ENCODE data around the gene FUT8.

FUT8 gene

DNA sequence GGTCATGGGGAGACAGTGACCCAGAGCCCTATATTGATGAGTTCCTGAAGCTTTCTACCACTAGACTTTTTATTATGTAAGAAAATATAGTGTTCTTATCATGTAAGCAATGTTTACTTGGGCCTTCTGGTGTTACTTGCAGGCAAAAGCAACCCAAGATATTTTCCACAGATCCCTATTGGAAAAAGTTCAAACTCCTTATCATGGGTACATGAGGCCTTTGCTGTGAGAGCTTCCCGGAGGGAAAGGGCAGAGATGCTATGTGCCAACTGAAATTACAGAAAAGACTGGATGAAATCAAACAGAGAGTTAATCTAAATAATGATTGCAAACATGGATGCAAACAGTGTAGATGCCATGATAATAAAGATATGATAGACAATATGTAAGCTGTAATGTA is 361.5 kb downstream of the FUT8 start:
- no peak for DNase-seq (ENCODE audit: low spot score)

DNA sequence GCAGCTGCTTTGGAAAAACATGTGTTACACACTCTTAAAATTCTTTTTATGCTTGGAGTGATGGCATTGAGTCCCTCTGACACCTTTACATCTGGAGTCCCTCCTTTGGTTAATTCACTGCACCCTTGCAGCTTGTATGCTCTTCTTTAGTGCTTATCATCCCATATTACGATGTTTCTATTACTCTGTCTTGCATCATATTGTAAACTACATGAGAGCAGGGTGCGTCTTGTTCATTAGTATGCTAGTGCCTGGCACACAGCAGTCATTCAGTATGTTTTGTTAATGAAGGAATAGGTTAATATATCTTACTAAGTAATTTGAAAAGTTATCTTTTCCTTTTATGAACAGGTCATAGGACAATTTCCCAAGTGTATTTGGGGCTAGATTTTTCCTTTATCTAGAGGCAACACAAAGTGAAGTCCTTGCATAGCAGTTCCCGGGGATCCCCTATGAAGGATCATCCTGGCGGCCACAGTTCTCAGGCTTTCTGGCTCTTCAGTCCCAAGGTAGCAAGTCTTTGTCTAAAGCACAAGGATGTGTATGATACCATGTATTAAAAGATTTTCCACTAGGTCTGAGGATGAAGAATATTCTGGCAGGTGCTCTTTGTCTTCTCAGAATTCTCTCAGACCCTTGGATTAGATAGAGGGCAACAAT is 363.8 kb downstream of the FUT8 start:
- DNase-seq (ENCODE audit: low spot score): no peak

DNA sequence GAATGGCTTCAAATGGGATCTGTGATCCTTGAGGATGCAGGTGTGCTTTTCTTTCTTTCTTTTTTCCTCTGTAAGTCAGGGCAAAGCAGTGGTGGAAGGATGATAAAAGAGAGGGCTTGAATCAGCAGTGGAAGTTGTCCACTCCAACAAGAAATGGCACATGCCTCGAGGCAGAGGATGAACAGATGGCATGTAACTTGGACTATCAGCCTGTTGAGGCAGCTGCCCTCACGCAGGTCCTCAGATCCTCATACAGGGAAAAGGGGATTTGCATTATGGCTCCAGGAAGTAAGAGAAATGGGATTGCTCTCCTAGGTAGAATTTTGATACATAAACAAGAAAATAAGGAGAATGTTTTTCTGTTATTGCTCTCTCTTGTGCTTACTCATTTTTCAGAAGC is 368.0 kb downstream of the FUT8 start:
- DNase-seq (ENCODE audit: low spot score): no peak

GRCh38 chr14:65783101-65783500 is 370.6 kb downstream of the FUT8 start:
- DNase-seq (ENCODE audit: low spot score): no peak

GRCh38 chr14:65783576-65783975 is 371.0 kb downstream of the FUT8 start:
- DNase-seq (ENCODE audit: low spot score): peak; percentile 21

DNA sequence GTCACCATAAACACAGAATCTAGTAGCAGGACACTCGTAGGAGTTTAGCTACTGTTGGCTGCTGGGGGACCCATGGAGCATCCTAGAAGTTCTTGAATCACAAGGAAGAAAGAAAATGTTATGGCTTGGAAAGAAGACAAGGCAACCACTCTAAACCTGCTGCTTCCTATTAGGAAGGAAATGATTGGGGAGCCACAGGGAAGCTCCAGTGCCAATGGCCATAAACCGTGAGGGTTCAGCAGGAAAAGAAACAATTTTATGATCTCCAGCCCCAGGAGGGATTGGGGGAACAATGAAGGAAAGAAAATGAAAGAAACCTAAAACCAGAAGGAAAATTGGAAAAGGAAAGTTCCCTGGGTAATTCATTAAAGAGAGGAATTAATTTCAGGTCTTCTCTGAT is 372.0 kb downstream of the FUT8 start:
- DNase-seq (ENCODE audit: low spot score): no peak

GRCh38 chr14:65787461-65787860 is 374.9 kb downstream of the FUT8 start:
- DNase-seq (ENCODE audit: low spot score): no peak

- no peak for DNase-seq (ENCODE audit: low spot score)
These were observed 376.3 kb downstream of the FUT8 start for GRCh38 chr14:65788876-65789275.

- no peak for DNase-seq (ENCODE audit: low spot score)
These were observed 376.8 kb downstream of the FUT8 start for GRCh38 chr14:65789363-65789762.

DNA sequence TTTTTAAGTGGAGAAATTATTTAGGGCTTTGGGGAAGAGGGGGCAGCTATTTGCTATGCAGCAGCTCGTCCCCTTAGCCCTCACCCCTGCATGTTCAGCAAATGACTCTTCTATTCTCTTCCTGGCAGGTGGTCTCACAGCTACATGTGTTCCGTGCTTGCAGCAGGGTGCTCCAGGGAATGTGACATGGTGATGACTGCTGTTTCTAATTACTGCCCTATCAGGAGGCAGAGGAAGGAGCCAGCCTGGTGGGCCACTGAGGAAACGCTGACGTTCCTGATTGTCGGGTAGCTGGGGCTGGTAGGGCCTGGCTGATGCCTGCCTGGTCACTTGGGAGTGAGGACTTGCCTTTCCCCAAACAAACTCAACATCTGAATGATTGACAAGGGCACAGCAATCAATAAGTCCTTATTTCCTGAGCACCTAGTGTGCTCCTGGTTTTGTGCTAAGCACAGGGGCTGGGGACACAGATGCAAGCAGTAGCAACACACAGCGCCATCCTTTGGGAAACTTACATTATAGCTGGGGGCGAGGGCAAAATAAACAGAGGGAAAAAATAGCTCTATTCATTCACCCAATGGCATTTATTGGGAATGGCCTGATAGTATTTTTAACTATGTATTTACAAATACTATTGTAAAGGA is 377.8 kb downstream of the FUT8 start:
- no peak for DNase-seq (ENCODE audit: low spot score)

GRCh38 chr14:65791191-65791981 is 378.9 kb downstream of the FUT8 start:
- peak; percentile 95 for DNase-seq (ENCODE audit: low spot score)

DNA sequence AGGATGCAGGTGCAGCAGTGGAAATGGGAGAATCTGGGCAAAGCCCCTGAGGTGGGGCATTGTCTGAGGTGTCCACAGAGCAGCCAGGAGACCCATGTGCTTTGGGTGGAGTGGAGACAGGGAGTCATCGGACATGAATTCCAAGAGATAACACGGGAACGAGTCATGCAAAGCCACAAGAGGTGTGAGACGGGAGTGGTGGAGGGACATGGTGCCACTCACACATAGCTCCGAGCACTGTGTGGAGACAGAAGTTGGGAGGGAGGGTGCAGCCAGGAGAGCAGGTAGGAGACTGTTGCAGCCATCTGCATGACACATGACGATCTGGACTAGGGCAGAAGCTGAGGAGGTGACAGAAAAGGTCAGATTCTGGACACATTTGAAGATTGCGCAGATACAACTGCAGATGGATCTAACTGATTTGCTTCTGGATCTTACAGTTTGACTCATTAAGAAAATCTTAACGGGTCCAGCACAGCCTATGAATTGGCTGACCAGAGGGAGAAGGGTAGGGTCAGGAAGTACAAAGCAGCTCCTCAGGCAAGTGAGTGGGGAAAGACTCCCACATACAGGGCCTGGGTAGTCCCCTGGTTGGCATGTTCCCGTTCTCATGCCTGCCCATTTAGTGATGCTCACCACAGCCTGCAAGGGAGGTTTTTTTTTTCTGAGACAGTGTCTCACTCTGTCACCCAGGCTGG is 379.8 kb downstream of the FUT8 start:
- DNase-seq (ENCODE audit: low spot score): peak; percentile 98

Data from kidney tubule cell (primary cell).